Smooth muscle cell (in vitro differentiated cells): ENCODE data around the gene TAS2R20. TPM values are rescaled to one million over a fixed set of nuclear protein-coding genes. Genes with fewer than 3 reads are reported as not detected.

ENCODE experiments used
- DNase-seq: peaks from one replicate; lab custom pipeline; 2025; ENCODE audit not compliant: unreplicated experiment; lab: John Stamatoyannopoulos, UW
- H2AFZ ChIP-seq: fragments of 200-600 bp; sonication (generic); 2 replicates; pipeline ENCODE4 v1.6.0; 2016; ENCODE audit warnings: antibody characterized with exemption, low read depth, mild to moderate bottlenecking
- H3F3A ChIP-seq: fragments of 200-600 bp; sonication (generic); 2 replicates; pipeline ENCODE4 v1.6.0; 2017; ENCODE audit warnings: antibody characterized with exemption, low read depth
- H3K27ac ChIP-seq: fragments of 200-600 bp; sonication (generic); 2 replicates; pipeline ENCODE4 v1.5.1; 2016; ENCODE audit warnings: low read depth, mild to moderate bottlenecking
- H3K27me3 ChIP-seq: fragments of 200-600 bp; sonication (generic); 2 replicates; pipeline ENCODE4 v1.6.1; 2016; ENCODE audit warnings: low read depth, mild to moderate bottlenecking
- H3K36me3 ChIP-seq: fragments of 200-600 bp; sonication (generic); 2 replicates; pipeline ENCODE4 v1.5.1; 2016; ENCODE audit warnings: low read depth
- H3K4me1 ChIP-seq: fragments of 200-600 bp; sonication (generic); 2 replicates; pipeline ENCODE4 v1.5.1; 2016; ENCODE audit warnings: low read depth
- H3K4me2 ChIP-seq: fragments of 200-600 bp; sonication (generic); 2 replicates; pipeline ENCODE4 v1.6.0; 2016; ENCODE audit warnings: mild to moderate bottlenecking
- H3K4me3 ChIP-seq: fragments of 200-600 bp; sonication (generic); 2 replicates; pipeline ENCODE4 v1.5.1; 2016; ENCODE audit warnings: mild to moderate bottlenecking
- H3K79me2 ChIP-seq: fragments of 200-600 bp; sonication (generic); 2 replicates; pipeline ENCODE4 v1.6.0; 2016; ENCODE audit warnings: low read depth, mild to moderate bottlenecking
- H3K9ac ChIP-seq: fragments of 200-600 bp; sonication (generic); 2 replicates; pipeline ENCODE4 v1.6.0; 2016; ENCODE audit warnings: low read depth
- H3K9me3 ChIP-seq: fragments of 200-600 bp; sonication (generic); replicated peaks from 2 replicates; pipeline ENCODE4 v1.5.1; 2016; ENCODE audit warnings: low read depth
- H4K20me1 ChIP-seq: fragments of 200-600 bp; sonication (generic); 2 replicates; pipeline ENCODE4 v1.6.0; 2016; ENCODE audit warnings: low read depth
- CTCF ChIP-seq: fragments of 200-600 bp; sonication (generic); IDR thresholded peaks from 2 replicates; pipeline ENCODE4 v1.5.1; 2017; ENCODE audit warnings: borderline replicate concordance, mild to moderate bottlenecking, antibody characterized with exemption; ENCODE audit not compliant: insufficient read depth, poor library complexity, severe bottlenecking
- WGBS: methylation state at CpG from one replicate; pipeline ENCODE4 v1.1.7; 2016; ENCODE audit warnings: low lambda C conversion rate; 5-methylcytosine and 5-hydroxymethylcytosine counted together
- polyA plus RNA-seq: library from polyadenylated mRNA; unstranded; fragments of >200 nt; fragmentation: Nextera tagmentation; extraction: Ambion mirVana; gene quantifications from 2 replicates; pipeline ENCODE4 v1.2.1, GENCODE V29; 2016
- total RNA-seq: library from RNA; depleted of rRNA; stranded (reverse); fragments of >200 nt; gene quantifications from 2 replicates; pipeline ENCODE4 v1.2.3, GENCODE V29; 2014

Gene TAS2R20
- total and polyA plus RNA-seq, 2 experiments from 2014 or later: 1.4 TPM; not detected in 1

- Histone ChIP-seq H3K9me3 (peaks cover 4% of the 10 kb centered on the region), H3K4me1 (no peaks in the 10 kb centered on the region), H3K36me3 (peaks cover 9% of the 10 kb centered on the region), H3K4me2 (no peak overlapping the region), H3K79me2 (no peaks in the 10 kb centered on the region), H4K20me1 (peaks cover 4% of the 10 kb centered on the region), H3K27me3 (no peaks in the 10 kb centered on the region), H3K27ac (no peak overlapping the region), H2AFZ (no peak overlapping the region), H3K4me3 (no peak overlapping the region), H3F3A (no peaks in the 10 kb centered on the region), H3K9ac (no peak overlapping the region)
- no peak for DNase-seq
- TF ChIP-seq CTCF: no peak
- 98% methylated on average over 3 of the region's 3 CpGs for WGBS
Observed at GRCh38 chr12:10994307-10994706, 3.8 kb downstream of the TAS2R20 start.

- WGBS: 98% methylated on average over 2 of the region's 2 CpGs
- Histone ChIP-seq H2AFZ (no peak overlapping the region), H3K9me3 (peaks cover 4% of the 10 kb centered on the region), H3K4me1 (no peaks in the 10 kb centered on the region), H3F3A (no peaks in the 10 kb centered on the region), H3K9ac (no peak overlapping the region), H3K27me3 (no peaks in the 10 kb centered on the region), H3K4me3 (no peak overlapping the region), H3K79me2 (no peaks in the 10 kb centered on the region), H4K20me1 (no peaks in the 10 kb centered on the region), H3K27ac (no peak overlapping the region), H3K4me2 (no peak overlapping the region), H3K36me3 (peaks cover 7% of the 10 kb centered on the region)
- no peak for TF ChIP-seq CTCF
- DNase-seq: no peak
Observed at GRCh38 chr12:10989107-10989506, 9.0 kb downstream of the TAS2R20 start.

- TF ChIP-seq CTCF: no peak
- 52% methylated on average over 2 of the region's 2 CpGs for WGBS
- DNase-seq: no peak
- Histone ChIP-seq H4K20me1 (no peaks in the 10 kb centered on the region), H3K27ac (no peak within 1 kb of the TSS), H3K9ac (no peak within 1 kb of the TSS), H3K27me3 (no peaks in the 10 kb centered on the region), H3K4me1 (no peaks in the 10 kb centered on the region), H3K79me2 (no peaks in the 10 kb centered on the region), H3K4me3 (no peak within 1 kb of the TSS), H3K36me3 (peaks cover 7% of the 10 kb centered on the region), H3K4me2 (no peak within 1 kb of the TSS), H3K9me3 (peaks cover 4% of the 10 kb centered on the region), H2AFZ (no peak within 1 kb of the TSS), H3F3A (no peaks in the 10 kb centered on the region)
Observed at GRCh38 chr12:10986812-10987211, 11.3 kb downstream of the TAS2R20 start, which contains the start of gene TAS2R50. Gene TAS2R50 (minus strand): TSS chr12:10986912. CDS start chr12:10986860, 52 bp downstream.

- WGBS: 90% methylated on average over 5 of the region's 5 CpGs
- no peaks in the 10 kb centered on the region for H3F3A ChIP-seq
- no peak overlapping the region for H3K4me2 ChIP-seq
- no peak for DNase-seq
- no peak overlapping the region for H2AFZ ChIP-seq
- no peak for TF ChIP-seq CTCF
- no peak overlapping the region for H3K27ac ChIP-seq
- H3K4me3 ChIP-seq: no peak overlapping the region
- no peaks in the 10 kb centered on the region for H3K9me3 ChIP-seq
- peaks cover 9% of the 10 kb centered on the region for H3K79me2 ChIP-seq
- H4K20me1 ChIP-seq: peaks cover 12% of the 10 kb centered on the region
- no peaks in the 10 kb centered on the region for H3K27me3 ChIP-seq
- no peaks in the 10 kb centered on the region for H3K36me3 ChIP-seq
- H3K4me1 ChIP-seq: no peaks in the 10 kb centered on the region
- no peak overlapping the region for H3K9ac ChIP-seq
Observed at GRCh38 chr12:10982244-10982643, 15.9 kb downstream of the TAS2R20 start.
